Calu3 (cell line): ENCODE measurements around the gene CMTM1. TPM values are rescaled to one million over a fixed set of nuclear protein-coding genes. Genes with fewer than 3 reads are reported as not detected.

ENCODE experiments used
- BruUV-seq: library from RNA; stranded (reverse); fragments of 400-500 nt; replicated peaks from 2 replicates; lab custom pipeline; 2021; lab: Mats Ljungman, UMichigan
- CTCF ChIA-PET: fragments of 300-600 bp; sonication (Branson Sonifier 250); formaldehyde crosslinking; loops from one replicate; lab custom pipeline; 2022; ENCODE audit warnings: antibody characterized with exemption; lab: Charles Lee
- DNase-seq: peaks from one replicate; pipeline ENCODE4 v3.0.0; 2022
- H3K27ac Mint-ChIP-seq: one replicate; pipeline ENCODE4 v1.8.0; 2022; ENCODE audit warnings: mixed read lengths; ENCODE audit not compliant: unreplicated experiment
- H3K27me3 Mint-ChIP-seq: one replicate; pipeline ENCODE4 v1.8.0; 2022; ENCODE audit warnings: mixed read lengths; ENCODE audit not compliant: unreplicated experiment
- H3K36me3 Mint-ChIP-seq: one replicate; pipeline ENCODE4 v1.8.0; 2022; ENCODE audit warnings: mild to moderate bottlenecking, moderate library complexity, mixed read lengths; ENCODE audit not compliant: insufficient read depth, unreplicated experiment
- H3K4me1 Mint-ChIP-seq: one replicate; pipeline ENCODE4 v1.8.0; 2022; ENCODE audit warnings: mild to moderate bottlenecking, low read depth, mixed read lengths; ENCODE audit not compliant: unreplicated experiment
- H3K4me3 Mint-ChIP-seq: one replicate; pipeline ENCODE4 v1.8.0; 2022; ENCODE audit warnings: mild to moderate bottlenecking, low read depth, moderate library complexity, mixed read lengths; ENCODE audit not compliant: unreplicated experiment
- H3K9me3 Mint-ChIP-seq: one replicate; pipeline ENCODE4 v1.8.0; 2022; ENCODE audit warnings: low read depth, mixed read lengths; ENCODE audit not compliant: unreplicated experiment
- CTCF ChIP-seq: fragments of 200-600 bp; IDR thresholded peaks from one replicate; pipeline ENCODE4 v1.8.0; 2022; ENCODE audit warnings: antibody characterized with exemption; ENCODE audit not compliant: unreplicated experiment
- intact Hi-C: fragments of 100-400 bp; cut with micrococcal nuclease; formaldehyde crosslinking; loops from one replicate; pipeline ENCODE4 v1.10.0; 2022; ENCODE audit not compliant: unreplicated experiment
- total RNA-seq: library from RNA; stranded (reverse); gene quantifications from 2 replicates; pipeline ENCODE4 v1.2.3, GENCODE V29; 2022

Gene CMTM1
- total RNA-seq, 1 experiment from 2014 or later = 72.1 TPM

- DNase-seq = no peak
- peaks cover 6% of the 10 kb centered on the region for H3K9me3 Mint-ChIP-seq
- no peak for TF ChIP-seq CTCF
- H3K4me1 Mint-ChIP-seq = peaks cover 10% of the 10 kb centered on the region
- no TSS peak for BruUV-seq
- no peak overlapping the region for H3K27ac Mint-ChIP-seq
- CTCF ChIA-PET = no interaction called here
- peaks cover 12% of the 10 kb centered on the region for H3K36me3 Mint-ChIP-seq
- H3K4me3 Mint-ChIP-seq = no peak overlapping the region
- intact Hi-C loops = no loop called here
- H3K27me3 Mint-ChIP-seq = no peaks in the 10 kb centered on the region
Observed at GRCh38 chr16:66599726-66600125, 33.5 kb downstream of the CMTM1 start.

- Mint-ChIP-seq H3K4me1 (peaks cover 10% of the 10 kb centered on the region), H3K4me3 (no peak overlapping the region), H3K36me3 (peaks cover 18% of the 10 kb centered on the region), H3K27me3 (no peaks in the 10 kb centered on the region), H3K27ac (no peak overlapping the region), H3K9me3 (peaks cover 6% of the 10 kb centered on the region)
- intact Hi-C loops = no loop called here
- DNase-seq = no peak
- TF ChIP-seq CTCF = no peak
- CTCF ChIA-PET = no interaction called here
- no TSS peak for BruUV-seq
Observed at GRCh38 chr16:66600477-66600876, 34.2 kb downstream of the CMTM1 start.

GRCh38 chr16:66601471-66601870, 35.2 kb downstream of the CMTM1 start:
- DNase-seq = no peak
- BruUV-seq = no TSS peak
- no peak for TF ChIP-seq CTCF
- intact Hi-C loops = no loop called here
- peaks cover 19% of the 10 kb centered on the region for H3K4me1 Mint-ChIP-seq
- no peak overlapping the region for H3K4me3 Mint-ChIP-seq
- CTCF ChIA-PET = no interaction called here
- H3K27ac Mint-ChIP-seq = no peak overlapping the region
- H3K27me3 Mint-ChIP-seq = no peaks in the 10 kb centered on the region
- H3K36me3 Mint-ChIP-seq = peaks cover 23% of the 10 kb centered on the region
- peaks cover 6% of the 10 kb centered on the region for H3K9me3 Mint-ChIP-seq

- Mint-ChIP-seq H3K4me3 (peak overlapping the region; percentile 78), H3K4me1 (peaks cover 28% of the 10 kb centered on the region), H3K36me3 (peaks cover 37% of the 10 kb centered on the region), H3K27ac (peak overlapping the region; percentile 53), H3K9me3 (peaks cover 6% of the 10 kb centered on the region), H3K27me3 (no peaks in the 10 kb centered on the region)
- intact Hi-C loops = no loop called here
- CTCF ChIA-PET = interaction anchor here (0.6 kb wide), 1 partner anchor 42 kb away, joined by 4 read pairs; no protein-coding TSS in a partner anchor
- TSS peak; percentile 57 for BruUV-seq
- DNase-seq = peak; percentile 23
- TF ChIP-seq CTCF = no peak
Observed at GRCh38 chr16:66603537-66604375, 37.5 kb downstream of the CMTM1 start.
